Fibroblast of upper back skin (primary cell): Measurements from ENCODE around the gene KRTAP5-1.
"Not testable (repeated sequence)": the region's sequence is repeated elsewhere in the genome, so short reads cannot be mapped to it uniquely, and the experiment has no call there.

Source experiments
- DNase-seq: peaks from one replicate; pipeline ENCODE4 v3.0.0-alpha.2; 2013

Gene KRTAP5-1

GRCh38 chr11:1600626-1601025 is 15.5 kb upstream of the KRTAP5-1 start:
- no peak for DNase-seq

DNA sequence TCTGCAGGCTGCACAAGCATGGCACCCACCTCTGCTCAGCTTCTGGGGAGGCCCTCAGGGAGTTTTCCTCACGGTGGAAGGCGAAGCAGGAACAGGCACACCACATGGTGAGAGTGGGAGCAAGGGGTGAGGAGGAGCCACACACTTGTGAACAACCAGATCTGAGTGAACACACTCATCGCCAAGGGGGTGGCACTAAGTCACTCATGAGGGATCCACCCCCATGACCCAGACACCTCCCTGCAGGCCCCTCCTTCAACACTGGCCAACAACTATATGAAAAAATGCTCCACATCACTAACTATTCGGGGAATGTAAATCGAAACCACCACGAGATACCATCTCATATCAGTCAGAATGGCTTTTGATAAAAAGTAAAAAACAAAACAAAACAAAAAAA is 13.7 kb upstream of the KRTAP5-1 start:
- DNase-seq, result no peak

GRCh38 chr11:1598406-1598805 is 13.3 kb upstream of the KRTAP5-1 start:
- not testable (repeated sequence) for DNase-seq

DNA sequence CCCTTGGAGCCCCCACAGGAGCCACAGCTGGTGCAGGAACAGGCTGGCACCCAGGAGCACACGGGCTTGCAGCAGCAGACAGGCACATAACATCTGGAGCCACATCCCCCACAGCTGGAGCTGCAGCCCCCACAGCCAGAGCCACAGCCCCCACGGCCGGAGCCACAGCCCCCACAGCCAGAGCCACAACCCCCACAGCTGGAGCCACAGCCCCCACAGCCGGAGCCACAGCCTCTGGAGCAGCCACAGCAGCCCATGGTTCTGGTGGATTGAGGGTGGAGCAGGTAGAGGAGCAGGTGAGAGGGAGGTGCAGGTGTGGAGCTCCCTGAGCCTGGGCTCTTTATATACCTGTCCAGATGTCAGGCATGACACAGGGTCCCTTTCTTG is 12.9 kb upstream of the KRTAP5-1 start, which contains the start of gene KRTAP5-2:
Gene KRTAP5-2, minus strand, starts transcription at position 301 of the 387 bp plus-strand sequence. Its CDS starts 44 bp downstream, at position 257.
- no peak for DNase-seq

DNA sequence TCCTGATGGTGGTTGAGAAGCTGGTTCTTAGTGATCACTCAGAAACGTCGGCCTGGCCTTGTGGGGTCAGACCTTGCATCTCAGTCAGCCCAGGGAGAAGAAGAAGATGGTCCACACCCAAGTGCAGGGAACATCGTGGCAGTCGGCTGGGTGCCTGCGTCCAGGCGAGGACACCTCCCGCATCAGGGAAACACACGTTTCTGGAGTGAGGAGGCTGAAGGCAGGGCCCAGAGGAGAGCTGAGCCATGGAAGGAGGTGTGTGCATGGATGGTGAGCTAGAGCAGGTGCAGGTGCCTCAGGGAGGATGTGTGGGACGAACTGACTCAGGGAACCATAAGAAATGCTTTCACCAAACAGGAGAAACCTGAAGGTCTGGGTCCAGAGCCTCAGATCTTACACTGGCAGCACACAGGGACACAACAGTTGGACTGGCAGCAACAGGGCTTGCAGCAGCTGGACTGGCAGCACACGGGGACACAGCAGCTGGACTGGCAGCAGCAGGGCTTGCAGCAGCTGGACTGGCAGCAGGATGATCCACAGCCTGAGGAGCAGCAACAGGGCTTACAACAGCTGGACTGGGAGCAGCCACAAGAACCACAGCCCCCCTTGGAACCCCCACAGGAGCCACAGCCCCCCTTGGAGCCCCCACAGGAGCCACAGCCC is 12.4 kb upstream of the KRTAP5-1 start:
- no peak for DNase-seq

GRCh38 chr11:1596576-1597121 is 11.6 kb upstream of the KRTAP5-1 start:
- DNase-seq, result not testable (repeated sequence)

DNA sequence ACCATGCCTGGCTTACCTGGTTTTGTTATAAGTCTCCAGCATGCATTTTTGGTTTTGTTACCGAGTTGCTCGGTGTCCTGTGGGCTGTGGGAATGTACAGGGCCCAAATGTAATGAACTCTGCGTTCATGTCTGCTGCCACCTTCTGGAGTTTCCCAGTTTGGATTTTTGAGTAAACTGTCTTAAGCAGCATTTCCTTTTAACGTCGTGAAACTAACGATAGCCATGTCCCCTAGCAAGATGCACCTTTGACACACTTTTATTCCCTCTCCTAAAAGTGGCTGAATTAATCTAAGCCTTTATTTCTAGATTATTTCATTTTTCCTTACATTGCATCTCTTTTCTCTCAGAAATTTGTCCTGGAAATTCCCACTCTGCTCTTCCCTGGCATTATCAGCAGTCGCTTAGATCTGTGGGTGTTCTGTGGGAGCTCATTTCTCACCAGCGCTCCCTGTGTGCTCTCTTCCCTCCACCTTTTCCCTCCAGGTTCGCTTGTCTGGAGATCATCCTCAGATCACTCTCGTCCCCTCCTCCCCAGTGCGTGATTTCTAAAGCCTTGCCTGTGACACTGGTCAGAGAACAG is 11.0 kb upstream of the KRTAP5-1 start:
- DNase-seq, result not testable (repeated sequence)

DNA sequence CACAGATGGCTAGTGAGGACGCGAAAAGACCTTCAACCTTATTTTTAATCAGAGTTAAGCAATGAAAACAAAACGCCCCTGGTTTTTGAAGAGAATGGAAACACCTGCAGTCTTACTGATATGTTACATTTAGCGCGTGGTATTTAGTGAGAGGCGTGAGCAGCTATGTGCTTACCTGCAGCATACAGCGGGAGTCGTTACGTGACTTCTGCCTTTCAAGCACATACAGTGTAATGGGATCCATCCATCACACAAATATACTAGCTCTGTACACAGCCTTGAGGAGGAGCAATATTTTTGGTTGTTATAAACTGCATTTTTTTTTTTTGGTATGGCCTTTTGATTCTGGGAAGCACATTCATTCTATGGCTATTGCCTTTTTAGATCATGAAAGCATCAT is 7.5 kb upstream of the KRTAP5-1 start:
- DNase-seq, result no peak

DNA sequence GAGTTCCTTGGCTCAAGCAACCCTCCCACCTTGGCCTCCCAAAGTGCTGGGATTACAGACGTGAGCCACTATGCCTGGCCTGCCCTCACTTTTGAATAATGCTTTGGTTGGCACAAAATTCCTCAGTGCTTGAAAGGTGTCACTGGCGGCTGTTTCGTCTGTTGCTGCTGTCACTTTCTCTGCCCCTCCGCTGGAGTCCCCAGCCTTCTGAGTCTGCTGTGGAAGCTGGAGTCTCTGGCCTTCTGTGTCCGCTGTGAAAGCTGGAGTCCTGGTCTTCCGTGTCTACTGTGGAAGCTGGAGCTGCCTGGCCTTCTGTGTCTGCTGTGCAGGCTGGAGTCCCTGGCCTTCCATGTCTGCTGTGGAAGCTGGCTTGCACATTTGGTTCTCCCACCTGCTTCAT is 4.9 kb upstream of the KRTAP5-1 start:
- no peak for DNase-seq

DNA sequence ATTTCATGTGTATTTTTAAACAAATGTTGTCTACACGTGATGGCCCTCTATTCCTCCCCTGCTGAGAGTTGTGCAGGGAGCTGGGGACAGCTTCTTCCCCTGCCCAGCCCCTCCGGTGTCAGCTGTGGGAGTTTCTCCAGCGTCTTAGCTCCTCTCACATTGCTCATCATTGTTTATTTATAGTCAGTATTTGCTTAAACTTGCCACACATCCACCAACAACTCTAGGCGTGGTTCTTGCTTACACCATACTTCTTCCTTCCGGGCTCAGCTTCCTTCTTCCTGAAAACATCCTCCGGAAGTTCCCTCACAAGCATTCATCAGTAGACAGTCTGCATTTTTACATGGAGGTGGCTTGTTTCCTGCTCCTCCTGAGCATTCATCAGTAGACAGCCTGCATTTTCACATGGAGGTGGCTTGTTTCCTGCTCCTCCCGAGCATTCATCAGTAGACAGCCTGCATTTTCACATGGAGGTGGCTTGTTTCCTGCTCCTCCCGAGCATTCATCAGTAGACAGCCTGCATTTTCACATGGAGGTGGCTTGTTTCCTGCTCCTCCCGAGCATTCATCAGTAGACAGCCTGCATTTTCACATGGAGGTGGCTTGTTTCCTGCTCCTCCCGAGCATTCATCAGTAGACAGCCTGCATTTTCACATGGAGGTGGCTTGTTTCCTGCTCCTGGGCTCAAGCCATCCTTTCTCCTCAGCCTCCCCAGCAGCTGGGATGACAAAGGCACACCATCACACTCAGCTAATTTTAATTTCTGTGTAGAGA is 4.3 kb upstream of the KRTAP5-1 start:
- DNase-seq, result not testable (repeated sequence)

DNA sequence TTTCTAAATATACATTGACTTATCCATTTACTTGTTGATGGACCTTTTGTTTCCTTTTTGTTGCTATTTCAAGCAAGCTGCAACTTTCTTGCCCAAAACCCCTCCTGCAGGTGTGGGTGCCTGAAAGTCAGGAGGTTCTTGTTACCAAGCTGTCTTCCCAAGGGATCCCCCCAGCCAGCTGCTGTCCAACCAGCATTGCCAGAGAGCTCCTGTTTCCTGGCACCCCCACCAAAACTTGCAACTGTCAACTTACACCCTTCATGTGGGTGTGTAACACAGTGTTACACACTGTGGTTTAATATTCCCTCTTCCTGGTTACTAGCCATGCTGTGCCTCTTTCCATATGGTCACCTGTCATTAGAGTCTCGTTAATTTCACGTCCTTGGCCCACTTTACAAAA is 1.6 kb upstream of the KRTAP5-1 start:
- DNase-seq, result no peak

DNA sequence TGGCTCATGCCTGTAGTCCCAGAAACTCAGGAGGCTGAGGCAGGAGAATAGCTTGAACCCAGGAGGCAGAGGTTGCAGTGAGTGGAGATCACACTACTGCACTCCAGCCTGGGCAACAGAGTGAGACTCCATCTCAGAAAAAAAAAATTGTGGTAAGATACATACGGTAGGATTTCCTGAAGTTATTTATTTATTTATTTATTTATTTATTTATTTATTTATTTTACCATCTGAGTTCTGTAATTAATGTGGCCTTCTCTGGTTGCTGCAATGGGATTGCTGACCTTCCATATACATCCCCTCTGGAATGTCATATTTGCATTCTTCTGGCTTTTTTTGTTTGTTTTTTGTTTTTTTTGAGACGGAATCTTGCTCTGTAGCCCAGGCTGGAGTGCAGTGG is 2.2 kb downstream of the KRTAP5-1 start:
- DNase-seq, result not testable (repeated sequence)

- DNase-seq, result no peak
These were observed 3.1 kb downstream of the KRTAP5-1 start for GRCh38 chr11:1581976-1582375.

DNA sequence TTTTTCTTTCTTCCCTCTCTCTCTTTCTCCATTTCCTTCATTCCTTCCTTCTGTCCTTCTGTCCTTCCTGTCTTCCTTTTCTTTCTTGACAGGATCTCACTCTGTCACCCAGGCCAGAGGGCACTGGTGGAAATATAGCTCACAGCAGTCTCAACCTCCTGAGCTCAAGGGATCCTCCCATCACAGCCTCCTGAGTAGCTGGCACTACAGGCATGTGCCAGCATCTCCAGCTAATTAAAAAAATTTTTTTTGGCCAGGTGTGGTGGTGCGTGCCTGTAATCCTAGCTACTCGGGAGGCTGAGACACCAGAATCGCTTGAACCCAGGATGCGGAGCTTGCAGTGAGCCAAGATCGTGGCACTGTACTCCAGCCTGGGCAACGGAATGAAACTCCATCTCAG is 8.3 kb downstream of the KRTAP5-1 start:
- DNase-seq, result no peak

DNA sequence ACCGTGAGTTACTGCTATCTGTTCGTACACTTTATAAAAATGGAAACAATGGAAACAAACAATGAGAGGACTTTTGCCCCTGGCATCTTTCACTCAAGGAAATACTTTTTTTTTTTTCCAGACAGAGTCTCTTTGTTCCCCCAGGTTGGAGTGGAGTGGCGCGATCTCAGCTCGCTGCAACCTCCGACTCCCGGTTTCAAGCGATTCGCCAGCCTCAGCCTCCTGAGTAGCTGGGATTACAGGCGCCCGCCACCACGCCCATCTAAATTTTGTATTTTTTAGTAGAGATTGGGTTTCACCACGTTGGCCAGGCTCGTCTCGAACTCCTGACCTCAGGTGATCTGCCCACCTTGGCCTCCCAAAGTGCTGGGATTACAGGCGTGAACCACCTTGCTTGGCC is 9.3 kb downstream of the KRTAP5-1 start:
- DNase-seq, result not testable (repeated sequence)

GRCh38 chr11:1574933-1575242 is 10.2 kb downstream of the KRTAP5-1 start:
- DNase-seq, result no peak

- peak; percentile 18 for DNase-seq
These were observed 10.7 kb downstream of the KRTAP5-1 start for GRCh38 chr11:1574238-1574932.

GRCh38 chr11:1573903-1574237 is 11.2 kb downstream of the KRTAP5-1 start:
- no peak for DNase-seq

- DNase-seq, result no peak
These were observed 11.8 kb downstream of the KRTAP5-1 start for GRCh38 chr11:1573077-1573902.

GRCh38 chr11:1572197-1573076 is 12.6 kb downstream of the KRTAP5-1 start, which contains the start of gene DUSP8:
DUSP8 (minus strand) TSS chr11:1572271; CDS start chr11:1565826, 6,445 bp downstream.
- peak; percentile 78 for DNase-seq

- no peak for DNase-seq
These were observed 13.3 kb downstream of the KRTAP5-1 start for GRCh38 chr11:1571760-1572196.
